Measurements from ENCODE around the gene UNC5A. TPM values are rescaled to one million over a fixed set of nuclear protein-coding genes. Genes with fewer than 3 reads are reported as not detected.

Gene UNC5A
- total RNA-seq, 1 donor from 2014 or later = 2.8 TPM

DNA sequence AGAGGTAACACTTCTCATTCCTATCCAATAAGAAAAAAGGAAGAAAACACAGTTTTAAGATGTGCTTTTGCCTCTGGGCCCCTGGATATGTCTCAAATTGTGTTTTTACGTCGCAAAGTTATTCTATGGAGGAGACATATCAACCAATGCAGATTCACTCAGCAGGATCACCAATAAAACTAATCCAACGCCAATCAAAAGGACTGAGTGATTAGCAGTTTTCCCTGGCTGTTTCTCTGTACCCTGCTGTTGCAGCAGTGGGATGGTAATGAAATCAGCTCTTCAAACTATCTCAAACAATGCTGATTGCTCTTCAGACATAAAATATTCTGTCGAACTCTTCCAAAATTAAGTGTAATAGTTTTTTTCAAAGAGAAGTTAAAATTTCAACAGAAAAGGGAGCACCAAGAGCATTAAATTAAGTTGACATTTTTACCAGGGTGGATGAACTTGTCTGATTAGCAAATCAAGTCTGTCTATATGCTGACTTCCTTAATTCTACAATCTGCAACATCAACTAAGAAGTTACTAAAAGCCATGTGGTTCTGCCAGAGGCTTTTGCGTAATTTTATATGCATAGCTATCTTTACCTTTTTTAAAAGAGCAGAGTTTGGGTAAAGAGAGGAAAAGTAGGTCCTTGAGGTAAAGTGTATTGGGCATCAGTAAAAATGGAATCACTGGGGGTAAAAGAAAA lies 98.5 kb downstream of the UNC5A start:
- H3K27ac Mint-ChIP-seq = no peak overlapping the region
- peaks cover 8% of the 10 kb centered on the region for H3K4me1 Mint-ChIP-seq (ENCODE audit: low read depth)
- peaks cover 29% of the 10 kb centered on the region for H3K36me3 Mint-ChIP-seq (ENCODE audit: insufficient read depth)

DNA sequence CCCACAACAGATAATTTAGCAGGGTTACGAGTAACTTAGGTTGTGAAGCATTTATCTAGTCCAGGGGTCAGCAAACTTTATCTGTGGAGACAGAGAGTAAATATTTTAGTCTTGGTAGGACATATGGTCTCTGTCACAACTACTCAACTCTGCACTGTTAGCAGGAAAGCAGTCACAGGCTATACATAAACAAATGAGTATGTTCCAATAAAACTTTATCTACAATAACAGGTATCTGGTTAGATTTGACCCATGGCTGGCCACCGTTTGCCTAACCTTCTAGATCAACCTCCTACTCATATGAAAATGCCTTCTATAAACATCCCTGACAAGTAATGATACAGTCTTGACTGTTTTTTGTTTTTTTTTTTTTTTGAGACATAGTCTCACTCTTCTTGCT lies 101.8 kb downstream of the UNC5A start:
- Mint-ChIP-seq H3K36me3 (ENCODE audit: insufficient read depth) (peaks cover 9% of the 10 kb centered on the region), H3K27ac (no peak overlapping the region), H3K4me3 (ENCODE audit: low read depth) (no peak overlapping the region), H3K27me3 (no peaks in the 10 kb centered on the region), H3K4me1 (ENCODE audit: low read depth) (peaks cover 5% of the 10 kb centered on the region), H3K9me3 (ENCODE audit: low read depth) (no peaks in the 10 kb centered on the region)
- no peak for DNase-seq (ENCODE audit: low spot score, unreplicated experiment)
- TF ChIP-seq, protein P1, sequence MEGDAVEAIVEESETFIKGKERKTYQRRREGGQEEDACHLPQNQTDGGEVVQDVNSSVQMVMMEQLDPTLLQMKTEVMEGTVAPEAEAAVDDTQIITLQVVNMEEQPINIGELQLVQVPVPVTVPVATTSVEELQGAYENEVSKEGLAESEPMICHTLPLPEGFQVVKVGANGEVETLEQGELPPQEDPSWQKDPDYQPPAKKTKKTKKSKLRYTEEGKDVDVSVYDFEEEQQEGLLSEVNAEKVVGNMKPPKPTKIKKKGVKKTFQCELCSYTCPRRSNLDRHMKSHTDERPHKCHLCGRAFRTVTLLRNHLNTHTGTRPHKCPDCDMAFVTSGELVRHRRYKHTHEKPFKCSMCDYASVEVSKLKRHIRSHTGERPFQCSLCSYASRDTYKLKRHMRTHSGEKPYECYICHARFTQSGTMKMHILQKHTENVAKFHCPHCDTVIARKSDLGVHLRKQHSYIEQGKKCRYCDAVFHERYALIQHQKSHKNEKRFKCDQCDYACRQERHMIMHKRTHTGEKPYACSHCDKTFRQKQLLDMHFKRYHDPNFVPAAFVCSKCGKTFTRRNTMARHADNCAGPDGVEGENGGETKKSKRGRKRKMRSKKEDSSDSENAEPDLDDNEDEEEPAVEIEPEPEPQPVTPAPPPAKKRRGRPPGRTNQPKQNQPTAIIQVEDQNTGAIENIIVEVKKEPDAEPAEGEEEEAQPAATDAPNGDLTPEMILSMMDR (IDR thresholded peaks at IDR 0.05; ENCODE audit: unreplicated experiment) = no peak

More for the DNA sequence above, 98.5 kb downstream of the UNC5A start:
- DNase-seq (ENCODE audit: low spot score, unreplicated experiment) = no peak
- Mint-ChIP-seq H3K9me3 (ENCODE audit: low read depth) (no peaks in the 10 kb centered on the region), H3K27me3 (peaks cover 2% of the 10 kb centered on the region), H3K4me3 (ENCODE audit: low read depth) (no peak overlapping the region)
- TF ChIP-seq, protein P1 (IDR thresholded peaks at IDR 0.05; ENCODE audit: unreplicated experiment) = no peak

DNA sequence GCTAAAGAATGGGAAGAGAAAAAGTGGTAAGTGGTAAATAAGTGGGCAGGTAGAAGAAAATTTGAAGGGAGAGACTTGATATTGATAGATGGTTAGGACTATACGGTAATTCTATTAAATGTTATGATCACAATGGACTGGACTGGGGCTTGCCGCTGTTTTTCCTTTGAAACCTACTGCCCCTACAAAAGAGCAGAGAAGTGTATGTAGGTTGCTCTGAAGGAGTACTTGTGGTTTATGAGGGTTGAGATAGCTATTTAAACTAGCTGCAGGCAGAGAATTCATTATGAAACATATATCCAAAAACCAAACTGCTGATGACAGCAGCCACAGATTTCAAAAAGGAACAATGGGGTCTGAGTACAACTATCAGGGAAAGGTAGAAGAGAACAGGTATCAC lies 105.5 kb downstream of the UNC5A start:
- Mint-ChIP-seq H3K27ac (no peak overlapping the region), H3K4me3 (ENCODE audit: low read depth) (no peak overlapping the region), H3K4me1 (ENCODE audit: low read depth) (peaks cover 5% of the 10 kb centered on the region), H3K36me3 (ENCODE audit: insufficient read depth) (peaks cover 14% of the 10 kb centered on the region), H3K27me3 (no peaks in the 10 kb centered on the region), H3K9me3 (ENCODE audit: low read depth) (no peaks in the 10 kb centered on the region)
- TF ChIP-seq, protein P1 (IDR thresholded peaks at IDR 0.05; ENCODE audit: unreplicated experiment) = no peak
- DNase-seq (ENCODE audit: low spot score, unreplicated experiment) = no peak

DNA sequence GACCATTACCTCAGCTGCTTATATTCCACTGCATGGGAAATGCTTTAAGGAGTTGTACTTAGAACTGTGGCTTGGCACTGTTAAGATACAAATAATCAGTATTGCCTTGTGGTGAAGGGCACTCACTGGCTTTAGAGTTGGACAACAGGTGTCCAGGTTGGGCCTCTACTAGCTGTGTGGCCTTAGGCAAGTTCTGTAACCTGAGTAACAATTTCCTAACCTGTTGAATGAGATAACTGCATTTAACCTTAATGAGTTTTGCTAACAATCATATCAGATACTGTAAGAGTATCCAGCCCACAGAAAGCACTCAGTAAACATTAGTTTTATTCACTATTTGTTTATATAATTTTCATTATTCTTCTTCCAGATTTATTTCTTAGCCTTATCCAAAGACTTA lies 106.0 kb downstream of the UNC5A start:
- no peaks in the 10 kb centered on the region for H3K9me3 Mint-ChIP-seq (ENCODE audit: low read depth)
- H3K4me3 Mint-ChIP-seq (ENCODE audit: low read depth) = no peak overlapping the region
- DNase-seq (ENCODE audit: low spot score, unreplicated experiment) = no peak
- H3K27ac Mint-ChIP-seq = no peak overlapping the region
- TF ChIP-seq, protein P1 (IDR thresholded peaks at IDR 0.05; ENCODE audit: unreplicated experiment) = no peak
- H3K36me3 Mint-ChIP-seq (ENCODE audit: insufficient read depth) = peaks cover 13% of the 10 kb centered on the region
- no peaks in the 10 kb centered on the region for H3K27me3 Mint-ChIP-seq
- peaks cover 5% of the 10 kb centered on the region for H3K4me1 Mint-ChIP-seq (ENCODE audit: low read depth)

DNA sequence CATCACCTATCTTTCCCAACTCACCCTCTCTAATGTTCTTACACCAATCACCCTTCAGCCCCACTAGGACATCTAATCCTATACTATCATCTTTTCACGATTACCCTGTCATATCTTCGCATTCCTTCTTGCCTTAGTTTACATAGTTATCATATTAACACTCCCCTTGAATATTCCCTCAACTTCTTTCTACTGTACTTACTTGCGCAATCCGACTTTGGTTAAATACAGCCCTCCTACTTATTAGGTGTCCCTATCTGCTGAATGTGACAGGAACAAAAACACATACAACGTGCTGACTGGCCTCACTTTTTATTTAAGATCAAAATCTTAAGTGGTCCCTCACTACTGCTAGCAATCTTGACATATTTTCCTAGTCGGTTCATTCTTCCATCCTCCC lies 108.3 kb downstream of the UNC5A start:
- Mint-ChIP-seq H3K27me3 (no peaks in the 10 kb centered on the region), H3K9me3 (ENCODE audit: low read depth) (no peaks in the 10 kb centered on the region), H3K4me3 (ENCODE audit: low read depth) (no peak overlapping the region), H3K4me1 (ENCODE audit: low read depth) (peaks cover 21% of the 10 kb centered on the region), H3K36me3 (ENCODE audit: insufficient read depth) (peaks cover 17% of the 10 kb centered on the region), H3K27ac (no peak overlapping the region)
- DNase-seq (ENCODE audit: low spot score, unreplicated experiment) = no peak
- TF ChIP-seq, protein P1 (IDR thresholded peaks at IDR 0.05; ENCODE audit: unreplicated experiment) = no peak

Measured in progenitor cell of endocrine pancreas (in vitro differentiated cells).